Raji (cell line): ENCODE measurements around the gene TMEM260.

Experiments used
- POLR2A ChIP-seq: IDR thresholded peaks from 2 replicates; pipeline ENCODE4 v1.6.1; 2011; ENCODE audit warnings: low read depth, low read length, control low read depth; ENCODE audit not compliant: insufficient read depth

TMEM260 gene

DNA sequence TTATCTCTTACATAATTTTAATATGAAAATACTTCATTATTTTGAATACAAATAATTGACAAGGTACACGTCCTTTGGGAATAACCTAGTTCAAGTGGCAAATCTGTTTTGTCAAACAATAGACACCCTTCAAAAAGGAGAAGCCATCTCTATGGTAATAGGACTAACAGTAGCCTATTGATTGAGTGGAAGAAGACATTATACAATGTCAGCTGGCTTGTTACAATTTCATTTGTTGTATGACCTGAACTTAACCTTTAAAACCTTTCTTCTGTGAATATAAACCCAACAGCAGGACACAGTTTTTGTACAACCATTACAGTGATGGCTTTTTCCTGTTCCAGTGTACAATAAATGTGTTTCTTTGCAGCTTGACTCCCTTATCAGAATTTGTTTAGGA is 8.1 kb downstream of the TMEM260 start:
- no peak for TF ChIP-seq POLR2A

DNA sequence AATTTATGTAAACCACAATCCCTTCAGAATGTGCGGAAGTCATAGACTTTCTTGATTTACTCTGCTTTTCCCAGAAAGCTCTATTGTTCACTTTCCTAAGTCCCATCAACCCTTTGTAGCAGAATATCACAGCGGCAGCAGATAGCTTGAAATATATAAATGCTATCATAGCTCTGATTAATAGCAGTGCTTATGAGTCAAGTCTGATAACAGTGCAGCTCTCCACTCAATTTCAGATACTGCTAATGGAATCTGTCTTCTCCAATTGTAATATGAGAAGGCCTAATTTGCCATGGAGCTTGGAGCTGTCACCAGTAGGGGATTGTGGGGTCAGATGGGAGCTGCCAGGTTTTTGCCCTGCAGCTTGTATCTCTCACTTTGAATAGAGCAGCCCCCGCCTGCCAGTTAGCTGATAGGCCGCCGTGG is 10.9 kb downstream of the TMEM260 start:
- TF ChIP-seq POLR2A, result no peak

DNA sequence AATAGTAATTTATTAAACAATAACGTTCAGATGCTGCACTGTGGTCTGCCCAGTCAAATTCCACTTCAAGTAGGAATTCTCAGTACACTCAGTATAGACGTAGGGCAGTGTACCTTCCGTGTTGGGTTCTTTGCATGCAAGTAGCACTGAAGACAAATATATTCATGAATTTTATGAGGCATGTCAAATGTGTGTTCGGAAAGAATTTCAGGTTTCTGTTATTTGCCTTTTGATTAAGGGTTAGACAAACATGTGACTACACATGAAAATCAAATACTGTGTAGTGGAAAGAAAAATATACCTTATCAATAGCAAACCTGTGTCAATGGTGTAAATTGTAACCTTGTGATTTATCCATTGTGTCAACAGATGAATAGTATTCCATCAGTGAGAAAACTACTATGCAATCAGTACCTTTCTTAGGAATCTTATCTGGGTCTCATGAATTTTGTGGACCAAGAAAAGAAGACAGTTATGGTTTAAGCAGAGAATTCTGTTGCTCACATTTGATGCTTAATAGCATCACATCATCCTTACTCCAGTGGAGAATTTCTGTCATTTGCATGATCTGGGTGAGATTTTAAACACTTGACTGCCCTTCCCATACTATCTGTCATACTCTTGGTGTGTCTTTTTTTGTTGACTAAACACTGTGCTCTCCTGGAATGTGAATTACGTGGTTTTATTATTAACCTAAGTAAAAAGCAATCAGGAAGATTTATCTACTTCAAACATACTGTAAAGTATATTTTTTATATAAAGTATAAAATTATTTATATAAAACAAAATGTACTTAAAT is 13.3 kb downstream of the TMEM260 start:
- no peak for TF ChIP-seq POLR2A

DNA sequence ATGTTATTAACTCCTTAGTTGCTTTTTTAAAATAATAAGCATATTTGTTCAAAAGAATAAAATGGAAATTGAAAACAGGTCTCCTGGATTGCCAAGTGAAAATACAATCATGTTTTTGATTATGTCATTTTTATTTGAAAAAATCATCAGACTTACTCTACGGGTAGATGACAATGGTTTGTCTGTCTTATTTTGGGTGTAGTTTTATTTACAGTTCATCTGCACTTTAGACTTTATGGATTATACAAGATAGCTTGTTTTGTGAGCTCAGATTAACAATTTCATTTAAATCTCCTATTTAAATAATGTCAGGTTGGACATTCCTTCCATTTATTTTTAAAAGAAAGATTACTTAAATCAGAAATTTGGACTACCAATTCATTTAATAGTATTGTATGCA is 14.8 kb downstream of the TMEM260 start:
- no peak for TF ChIP-seq POLR2A

DNA sequence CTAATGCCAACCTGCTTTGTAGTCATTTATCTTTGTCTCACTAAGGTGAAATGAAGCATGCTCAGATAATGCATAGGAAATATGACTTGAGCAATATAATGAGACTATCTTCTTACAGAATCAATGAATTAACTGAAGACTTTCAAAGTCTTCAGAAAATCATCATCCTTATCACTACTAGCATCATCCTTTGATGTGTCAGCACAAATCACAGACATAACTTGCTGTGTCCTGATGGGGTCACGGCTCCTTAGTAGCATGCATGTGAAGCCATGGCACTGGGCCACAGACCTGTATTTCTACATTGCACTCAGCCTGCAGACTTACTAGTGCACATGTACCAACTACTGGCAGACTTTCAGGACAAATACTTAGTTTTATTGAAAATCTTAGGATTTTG is 18.9 kb downstream of the TMEM260 start:
- no peak for TF ChIP-seq POLR2A

DNA sequence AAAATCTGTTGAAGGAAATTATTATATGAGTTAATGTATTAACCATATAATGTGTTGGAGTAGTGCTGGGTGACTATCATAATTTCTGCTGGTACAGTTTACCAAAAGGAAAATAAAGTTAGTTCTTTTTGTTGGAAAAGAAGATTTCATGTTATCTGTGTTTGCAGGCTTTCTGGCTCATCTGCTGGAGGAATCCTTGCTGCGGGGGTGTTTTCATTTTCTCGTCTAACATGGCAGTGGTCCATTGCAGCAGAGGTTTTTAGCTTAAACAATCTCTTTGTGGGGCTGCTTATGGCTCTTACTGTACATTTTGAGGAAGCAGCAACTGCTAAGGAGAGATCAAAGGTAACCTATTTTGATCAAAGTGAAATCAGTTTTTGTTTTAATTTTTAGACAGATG is 24.1 kb downstream of the TMEM260 start:
- no peak for TF ChIP-seq POLR2A

DNA sequence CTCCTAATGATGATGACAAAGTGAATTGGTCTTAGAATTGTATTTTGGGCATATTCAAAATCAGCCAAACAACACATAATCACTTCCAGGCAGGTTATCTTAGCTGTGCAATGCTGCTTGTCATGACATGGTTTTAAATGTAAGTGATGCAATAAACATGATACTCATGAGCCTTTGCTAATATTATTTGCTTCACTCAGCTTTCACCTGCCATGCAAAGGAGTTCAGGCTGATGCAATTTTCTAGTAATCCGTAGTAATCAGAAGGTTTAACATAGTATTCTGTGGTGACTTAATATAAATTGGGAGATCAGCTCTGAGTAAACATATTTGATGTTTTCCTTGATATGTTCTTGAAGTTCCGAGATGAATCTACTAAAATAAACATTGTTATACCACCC is 29.1 kb downstream of the TMEM260 start:
- no peak for TF ChIP-seq POLR2A

DNA sequence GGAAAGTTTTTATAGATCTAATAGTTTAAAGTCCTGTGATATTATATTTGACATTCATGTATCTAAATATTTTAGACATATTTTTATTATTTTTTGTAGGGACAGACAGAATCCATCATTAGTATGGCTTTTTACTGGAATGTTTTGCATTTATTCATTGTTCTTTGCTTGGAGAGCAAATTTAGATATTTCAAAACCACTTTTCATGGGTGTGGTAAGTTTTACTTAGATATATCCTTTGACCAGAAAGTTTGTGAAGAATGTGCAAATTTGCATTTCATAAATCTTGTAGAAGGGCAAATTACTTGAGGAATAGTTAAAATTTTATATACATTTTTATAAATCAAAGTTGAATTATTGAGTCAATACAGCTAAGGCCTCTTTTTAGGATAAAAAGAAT is 37.5 kb downstream of the TMEM260 start:
- TF ChIP-seq POLR2A, result no peak

DNA sequence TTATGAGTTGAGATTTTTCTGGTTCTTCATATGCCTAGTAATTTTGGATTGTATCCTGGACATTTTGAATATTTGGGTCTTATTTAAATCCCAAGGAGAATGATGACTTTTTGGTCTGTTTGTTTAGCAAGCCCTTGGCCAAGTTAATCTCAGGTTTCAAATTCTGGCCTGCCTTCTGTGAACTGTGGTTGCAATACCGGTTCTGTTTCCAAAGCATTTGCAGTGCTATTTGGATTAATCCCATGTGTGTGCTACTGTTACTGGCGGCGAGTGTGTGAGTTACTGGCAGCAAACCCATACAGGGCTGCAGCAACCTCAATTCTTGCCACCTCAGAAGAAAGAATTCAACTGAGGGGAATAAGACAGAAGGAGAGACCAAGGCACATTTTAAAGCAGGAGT is 51.1 kb downstream of the TMEM260 start:
- TF ChIP-seq POLR2A, result no peak

DNA sequence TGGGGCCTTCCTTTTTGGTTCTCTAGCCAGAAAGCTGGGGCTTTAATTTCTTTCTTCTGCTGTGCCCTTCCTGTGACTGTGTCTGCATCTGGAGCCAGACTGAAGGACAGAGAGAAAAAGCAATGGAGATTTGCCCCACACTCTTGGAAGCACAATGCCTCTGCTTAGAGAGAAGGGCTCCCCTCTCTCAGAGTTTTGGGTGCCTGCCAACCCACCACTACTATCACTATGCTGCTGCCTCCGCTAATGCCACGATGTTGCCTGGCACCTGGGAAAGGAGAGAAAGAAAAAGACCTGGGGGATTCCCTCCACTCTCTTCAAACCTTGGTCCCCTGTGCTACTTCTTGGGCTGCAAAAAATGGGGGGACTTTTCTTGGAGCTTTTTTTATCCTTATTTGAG is 52.6 kb downstream of the TMEM260 start:
- no peak for TF ChIP-seq POLR2A

DNA sequence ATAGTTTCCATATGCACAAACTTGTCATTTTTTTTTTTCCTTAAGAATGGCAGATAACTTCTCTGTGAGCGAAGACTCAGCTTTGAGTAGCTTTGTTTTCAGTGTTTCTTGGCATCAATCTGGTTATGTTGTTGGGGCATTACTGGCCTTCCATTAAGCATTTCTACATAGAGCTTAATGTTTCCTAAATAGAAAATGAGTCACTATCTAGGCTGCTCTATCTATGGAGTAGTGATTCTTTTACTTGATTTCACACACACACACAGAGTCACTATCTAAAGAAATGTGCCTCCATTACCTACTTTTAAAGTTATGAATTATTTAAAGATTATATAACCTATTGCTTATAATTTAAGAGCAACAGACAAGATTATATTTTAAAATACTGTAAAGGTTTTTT is 53.9 kb downstream of the TMEM260 start:
- no peak for TF ChIP-seq POLR2A

DNA sequence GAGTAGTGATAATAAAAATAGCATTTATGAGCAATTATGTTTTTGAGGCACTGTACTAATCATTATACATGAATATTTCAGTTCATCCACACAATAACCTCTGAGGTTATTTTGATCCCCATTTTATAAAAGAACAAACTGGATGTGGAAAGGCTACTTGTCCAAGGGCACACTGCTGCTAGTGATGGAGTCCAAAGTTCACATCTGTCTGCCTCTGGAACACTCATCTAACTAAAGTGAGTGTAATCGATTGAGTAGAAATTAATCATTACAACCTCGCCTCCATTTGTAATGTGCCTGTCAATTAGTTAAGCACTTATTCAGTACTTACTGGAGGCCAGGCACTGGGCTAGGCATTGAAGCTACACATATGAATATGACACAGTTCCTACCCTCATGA is 55.4 kb downstream of the TMEM260 start:
- TF ChIP-seq POLR2A, result no peak

DNA sequence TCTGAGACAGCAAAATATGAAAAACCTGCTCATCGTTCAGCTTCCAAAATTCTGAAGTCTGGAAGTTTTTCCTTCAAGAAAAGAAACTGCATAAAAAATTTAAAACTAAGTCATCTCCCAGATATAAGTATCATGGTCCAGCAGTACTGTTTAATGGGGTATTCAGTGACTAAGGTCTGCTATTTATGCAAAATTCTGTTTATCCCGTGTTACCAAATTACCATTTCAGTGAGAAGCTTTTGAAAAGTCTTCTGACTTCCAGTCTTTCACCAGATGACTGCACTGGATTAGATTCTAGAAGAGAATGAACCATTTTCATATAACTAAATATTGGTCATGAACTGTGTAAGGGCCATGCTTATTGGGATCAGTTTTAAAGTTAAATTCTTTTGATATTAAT is 67.9 kb downstream of the TMEM260 start:
- TF ChIP-seq POLR2A, result no peak

DNA sequence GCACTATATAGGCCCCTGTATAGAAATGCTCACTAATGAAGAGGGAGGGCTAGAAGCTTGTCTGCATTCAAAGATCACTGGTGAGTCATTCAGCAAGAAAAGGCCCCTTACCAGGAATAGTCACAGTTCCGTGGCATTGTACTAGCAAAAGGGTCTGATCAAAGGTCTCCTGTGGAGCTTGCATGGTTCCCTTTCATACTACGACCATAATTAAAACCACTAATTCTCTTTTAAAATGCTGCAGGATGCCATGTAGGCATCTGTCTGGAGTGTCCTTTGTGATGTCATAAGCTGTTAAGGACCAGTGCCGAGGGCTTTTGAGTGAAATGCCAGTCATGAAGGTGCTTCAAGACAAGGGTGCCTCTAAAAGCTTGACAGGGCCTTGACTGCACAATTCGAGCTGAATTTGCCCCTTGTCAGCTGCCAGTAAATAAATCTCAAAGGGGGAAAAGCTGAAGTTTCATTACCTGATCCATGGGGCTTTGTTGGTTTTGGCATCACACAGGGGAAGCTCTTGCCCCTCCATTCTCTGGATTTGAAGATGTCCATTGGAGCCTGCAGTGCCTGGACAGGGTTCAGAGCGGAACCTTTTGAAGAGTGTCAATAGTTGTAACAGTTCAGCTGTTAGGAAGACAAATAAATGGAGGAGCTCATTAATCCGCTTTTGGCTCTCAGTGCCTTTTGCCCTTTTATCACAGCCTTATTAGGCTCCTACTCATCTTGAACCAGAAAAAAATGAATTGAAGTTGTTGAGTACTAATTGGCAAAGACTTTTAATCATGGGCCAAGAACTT is 69.1 kb downstream of the TMEM260 start:
- no peak for TF ChIP-seq POLR2A

DNA sequence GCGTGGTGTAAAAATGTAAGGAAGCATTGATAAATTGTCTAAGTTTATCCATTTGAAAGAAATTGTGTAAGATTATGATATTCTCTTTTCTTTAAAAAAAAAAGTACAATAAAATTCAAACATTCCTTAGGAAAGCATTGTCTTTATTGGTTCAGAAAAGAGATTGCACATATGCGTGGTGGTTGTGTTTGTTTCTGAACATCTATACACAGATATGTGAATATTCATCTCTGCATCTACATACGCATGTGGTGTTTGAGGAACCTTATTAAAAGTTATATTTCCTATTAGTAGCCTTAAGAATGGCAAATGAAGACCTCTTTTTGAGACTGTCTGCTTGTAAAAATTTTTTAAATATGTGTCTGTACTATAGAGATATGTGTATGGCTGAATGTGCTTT is 69.8 kb downstream of the TMEM260 start:
- no peak for TF ChIP-seq POLR2A

DNA sequence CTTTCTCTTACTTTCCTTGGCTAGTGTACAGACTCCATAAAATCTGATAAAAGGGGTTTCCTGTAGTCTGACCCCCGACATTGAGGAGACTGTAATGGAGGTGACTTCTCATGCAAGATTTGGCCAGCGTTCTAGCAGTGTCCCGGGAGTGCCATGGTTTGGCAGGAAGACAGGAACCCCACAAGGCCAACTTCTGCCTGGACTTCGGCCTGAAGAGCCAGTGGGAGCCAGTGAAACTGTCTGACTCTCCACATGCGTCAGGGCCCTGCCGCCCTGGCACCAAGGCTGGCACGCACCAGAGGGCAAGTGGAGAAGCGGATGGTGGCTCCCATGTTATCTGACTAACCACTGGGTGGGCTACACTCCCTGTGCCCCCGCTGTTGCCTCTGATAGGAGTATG is 70.5 kb downstream of the TMEM260 start:
- no peak for TF ChIP-seq POLR2A
